ENCODE results near the gene MRE11. TPM values are rescaled to one million over a fixed set of nuclear protein-coding genes. Genes with fewer than 3 reads are reported as not detected.

MRE11 gene
- total and polyA plus RNA-seq, 4 donors, result 1.5 to 18.3 (median 5.6) TPM

GRCh38 chr11:94533696-94534630 is 40.3 kb upstream of the MRE11 start:
- Histone ChIP-seq H3K9me3 (ENCODE audit: control insufficient read depth in 4 of 4, low read length in 3 of 4) (no peaks in the 10 kb centered on the region), H3K9ac (ENCODE audit: low read depth in 1 of 2, low read length in 2 of 2) (no peak overlapping the region), H3K4me3 (ENCODE audit: low read depth in 1 of 3, low read length in 3 of 3) (no peak overlapping the region), H3K27ac (ENCODE audit: low read depth in 1 of 2, low read length in 2 of 2) (no peak overlapping the region), H3K36me3 (ENCODE audit: control insufficient read depth in 4 of 4, insufficient read depth in 3 of 4, low read depth in 1 of 4, low read length in 3 of 4) (no peaks in the 10 kb centered on the region), H3K27me3 (ENCODE audit: control insufficient read depth in 4 of 4, insufficient read depth in 4 of 4, low read length in 3 of 4) (no peaks in the 10 kb centered on the region), H3K4me1 (ENCODE audit: control insufficient read depth in 4 of 4, insufficient read depth in 4 of 4, low read length in 3 of 4) (no peaks in the 10 kb centered on the region)
- WGBS, result 63% methylated on average over 6 of the region's 6 CpGs
- DNase-seq (ENCODE audit: low spot score), result no peak
- TF ChIP-seq HNF4A (conservative IDR thresholded peaks at IDR 0.05) (no peak), RXRA (IDR thresholded peaks at IDR 0.05) (no peak), TAF1 (conservative IDR thresholded peaks at IDR 0.05) (no peak), JUND (IDR thresholded peaks at IDR 0.05) (no peak), FOXA2 (IDR thresholded peaks at IDR 0.05) (no peak), YY1 (IDR thresholded peaks at IDR 0.05) (no peak), EGR1 (IDR thresholded peaks at IDR 0.05; ENCODE audit: low read depth in 2 of 2) (no peak), ZBTB33 (IDR thresholded peaks at IDR 0.05) (no peak), RAD21 (IDR thresholded peaks at IDR 0.05) (no peak)

- Histone ChIP-seq H3K4me3 (ENCODE audit: low read depth in 1 of 3, low read length in 3 of 3) (no peak overlapping the region), H3K4me1 (ENCODE audit: control insufficient read depth in 4 of 4, insufficient read depth in 4 of 4, low read length in 3 of 4) (no peaks in the 10 kb centered on the region), H3K9ac (ENCODE audit: low read depth in 1 of 2, low read length in 2 of 2) (no peak overlapping the region), H3K27me3 (ENCODE audit: control insufficient read depth in 4 of 4, insufficient read depth in 4 of 4, low read length in 3 of 4) (no peaks in the 10 kb centered on the region), H3K36me3 (ENCODE audit: control insufficient read depth in 4 of 4, insufficient read depth in 3 of 4, low read depth in 1 of 4, low read length in 3 of 4) (no peaks in the 10 kb centered on the region), H3K9me3 (ENCODE audit: control insufficient read depth in 4 of 4, low read length in 3 of 4) (no peaks in the 10 kb centered on the region), H3K27ac (ENCODE audit: low read depth in 1 of 2, low read length in 2 of 2) (no peak overlapping the region)
- WGBS, result 81% methylated on average over 1 of the region's 1 CpG
- no peak for DNase-seq (ENCODE audit: low spot score)
- TF ChIP-seq RXRA (IDR thresholded peaks at IDR 0.05), result no peak
- TF ChIP-seq ZBTB33 (IDR thresholded peaks at IDR 0.05), result no peak
- TF ChIP-seq HNF4G (IDR thresholded peaks at IDR 0.05), result no peak
- TF ChIP-seq REST (IDR thresholded peaks at IDR 0.05), result no peak
- TF ChIP-seq SP1 (IDR thresholded peaks at IDR 0.05), result no peak
- no peak for TF ChIP-seq CTCF (IDR thresholded peaks at IDR 0.05; ENCODE audit: low read depth, low read length, missing input control)
- no peak for TF ChIP-seq GABPA (IDR thresholded peaks at IDR 0.05 in 1 of 2, conservative IDR thresholded peaks at IDR 0.05 in 1 of 2)
- TF ChIP-seq ATF3 (IDR thresholded peaks at IDR 0.05), result no peak
- TF ChIP-seq FOXA2 (IDR thresholded peaks at IDR 0.05), result no peak
These were observed 39.6 kb upstream of the MRE11 start for GRCh38 chr11:94533206-94533605.

Data from liver (tissue), 9 donors.